Measurements from ENCODE around the gene RHOT2. TPM values are rescaled to one million over a fixed set of nuclear protein-coding genes. Genes with fewer than 3 reads are reported as not detected.

The RHOT2 gene
- total RNA-seq, 1 donor from 2014 or later = 93.2 TPM

DNA sequence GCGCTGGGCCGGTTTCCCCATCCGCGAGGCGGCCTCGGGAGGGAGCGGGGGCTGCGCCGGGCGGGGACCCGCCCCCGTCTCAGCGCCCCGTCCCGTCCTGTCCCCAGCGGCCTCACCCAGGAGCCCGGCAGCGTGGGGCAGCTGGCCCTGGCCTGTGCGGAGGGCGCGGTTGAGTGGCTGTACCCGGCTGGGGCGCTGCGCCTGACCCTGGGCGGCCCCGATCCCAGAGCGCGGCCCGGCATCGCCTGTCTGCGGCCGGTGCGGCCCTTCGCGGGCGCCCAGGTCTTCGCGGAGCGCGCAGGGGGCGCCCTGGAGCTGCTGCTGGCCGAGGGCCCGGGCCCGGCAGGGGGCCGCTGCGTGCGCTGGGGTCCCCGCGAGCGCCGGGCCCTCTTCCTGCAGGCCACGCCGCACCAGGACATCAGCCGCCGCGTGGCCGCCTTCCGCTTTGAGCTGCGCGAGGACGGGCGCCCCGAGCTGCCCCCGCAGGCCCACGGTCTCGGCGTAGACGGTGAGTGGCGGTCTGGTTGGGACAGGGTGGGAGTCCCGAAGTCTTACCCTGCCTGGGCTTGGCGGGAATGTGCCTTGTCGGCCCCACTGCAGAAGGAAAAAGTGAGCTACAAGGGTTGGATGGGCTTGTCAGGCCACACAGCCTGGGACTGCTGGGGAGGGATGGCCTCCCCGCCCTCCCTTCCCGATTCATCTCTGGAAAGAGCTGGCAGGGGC lies 47.7 kb downstream of the RHOT2 start:
- H4K20me1 ChIP-seq (ENCODE audit: insufficient read depth, low read length) = peaks cover 37% of the 10 kb centered on the region
- H3K36me3 ChIP-seq (ENCODE audit: insufficient read depth, low read length) = no peaks in the 10 kb centered on the region
- H3K4me3 ChIP-seq (ENCODE audit: insufficient read depth, low read depth, low read length) = peak overlapping the region; percentile 54
- Mint-ChIP-seq H3K27ac (ENCODE audit: unreplicated experiment) (no peak overlapping the region), H3K27me3 (ENCODE audit: low read depth, unreplicated experiment) (no peaks in the 10 kb centered on the region), H3K4me1 (ENCODE audit: low read depth, unreplicated experiment) (peaks cover 7% of the 10 kb centered on the region), H3K4me3 (ENCODE audit: unreplicated experiment) (peak overlapping the region; percentile 80), H3K9me3 (ENCODE audit: unreplicated experiment) (no peaks in the 10 kb centered on the region), H3K36me3 (ENCODE audit: low read depth, unreplicated experiment) (no peaks in the 10 kb centered on the region)
- no peaks in the 10 kb centered on the region for H3K27me3 ChIP-seq (ENCODE audit: insufficient read depth, low read length)
- peak overlapping the region; percentile 60 for H2AFZ ChIP-seq (ENCODE audit: low read depth, low read length)
- H3K9me3 ChIP-seq (ENCODE audit: insufficient read depth, low read depth, low read length) = no peaks in the 10 kb centered on the region
- peak overlapping the region; percentile 90 for H3K4me2 ChIP-seq (ENCODE audit: low read length)
- peaks cover 7% of the 10 kb centered on the region for H3K79me2 ChIP-seq (ENCODE audit: insufficient read depth, low read length)
- peaks cover 29% of the 10 kb centered on the region for H3K4me1 ChIP-seq (ENCODE audit: insufficient read depth, low read length)
- TF ChIP-seq EZH2 (IDR thresholded peaks at IDR 0.05; ENCODE audit: insufficient read depth, low read length) = no peak
- TF ChIP-seq, protein P1, sequence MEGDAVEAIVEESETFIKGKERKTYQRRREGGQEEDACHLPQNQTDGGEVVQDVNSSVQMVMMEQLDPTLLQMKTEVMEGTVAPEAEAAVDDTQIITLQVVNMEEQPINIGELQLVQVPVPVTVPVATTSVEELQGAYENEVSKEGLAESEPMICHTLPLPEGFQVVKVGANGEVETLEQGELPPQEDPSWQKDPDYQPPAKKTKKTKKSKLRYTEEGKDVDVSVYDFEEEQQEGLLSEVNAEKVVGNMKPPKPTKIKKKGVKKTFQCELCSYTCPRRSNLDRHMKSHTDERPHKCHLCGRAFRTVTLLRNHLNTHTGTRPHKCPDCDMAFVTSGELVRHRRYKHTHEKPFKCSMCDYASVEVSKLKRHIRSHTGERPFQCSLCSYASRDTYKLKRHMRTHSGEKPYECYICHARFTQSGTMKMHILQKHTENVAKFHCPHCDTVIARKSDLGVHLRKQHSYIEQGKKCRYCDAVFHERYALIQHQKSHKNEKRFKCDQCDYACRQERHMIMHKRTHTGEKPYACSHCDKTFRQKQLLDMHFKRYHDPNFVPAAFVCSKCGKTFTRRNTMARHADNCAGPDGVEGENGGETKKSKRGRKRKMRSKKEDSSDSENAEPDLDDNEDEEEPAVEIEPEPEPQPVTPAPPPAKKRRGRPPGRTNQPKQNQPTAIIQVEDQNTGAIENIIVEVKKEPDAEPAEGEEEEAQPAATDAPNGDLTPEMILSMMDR (IDR thresholded peaks at IDR 0.05; ENCODE audit: insufficient read depth, low read depth, low read length) = no peak
- peak overlapping the region; percentile 52 for H3K9ac ChIP-seq (ENCODE audit: low read length)
- FAIRE-seq (no peak), DNase-seq (ENCODE audit: low read depth) (no peak)
- no peak overlapping the region for H3K27ac ChIP-seq (ENCODE audit: low read depth, low read length)

DNA sequence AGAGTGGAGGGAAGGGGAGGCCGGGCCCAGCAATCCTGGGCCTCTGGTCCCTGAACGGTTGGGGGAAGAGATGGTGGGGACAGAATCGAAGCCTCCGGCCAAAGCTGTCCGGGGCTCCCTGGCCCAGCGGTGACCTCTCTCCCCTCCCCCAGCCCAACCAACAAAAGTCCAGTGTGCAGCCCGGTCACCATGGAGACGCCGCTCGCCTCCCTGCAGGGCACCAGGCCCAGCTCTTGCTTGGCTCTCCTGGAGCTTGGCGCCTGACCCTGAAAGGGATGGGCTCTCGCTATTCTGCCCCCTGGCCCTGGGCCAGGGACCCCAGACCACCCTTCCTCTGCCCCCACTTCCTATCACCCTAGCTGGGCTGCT lies 48.3 kb downstream of the RHOT2 start:
- H3K4me3 ChIP-seq (ENCODE audit: insufficient read depth, low read depth, low read length) = peak overlapping the region; percentile 54
- no peak overlapping the region for H3K27ac Mint-ChIP-seq (ENCODE audit: unreplicated experiment)
- no peak for FAIRE-seq
- peak overlapping the region; percentile 90 for H3K4me2 ChIP-seq (ENCODE audit: low read length)
- H3K4me1 ChIP-seq (ENCODE audit: insufficient read depth, low read length) = peaks cover 29% of the 10 kb centered on the region
- peaks cover 7% of the 10 kb centered on the region for H3K79me2 ChIP-seq (ENCODE audit: insufficient read depth, low read length)
- no peaks in the 10 kb centered on the region for H3K27me3 ChIP-seq (ENCODE audit: insufficient read depth, low read length)
- no peaks in the 10 kb centered on the region for H3K9me3 Mint-ChIP-seq (ENCODE audit: unreplicated experiment)
- peaks cover 37% of the 10 kb centered on the region for H4K20me1 ChIP-seq (ENCODE audit: insufficient read depth, low read length)
- no peaks in the 10 kb centered on the region for H3K36me3 Mint-ChIP-seq (ENCODE audit: low read depth, unreplicated experiment)
- H3K4me1 Mint-ChIP-seq (ENCODE audit: low read depth, unreplicated experiment) = peaks cover 6% of the 10 kb centered on the region
- no peaks in the 10 kb centered on the region for H3K27me3 Mint-ChIP-seq (ENCODE audit: low read depth, unreplicated experiment)
- H3K36me3 ChIP-seq (ENCODE audit: insufficient read depth, low read length) = no peaks in the 10 kb centered on the region
- TF ChIP-seq EZH2 (IDR thresholded peaks at IDR 0.05; ENCODE audit: insufficient read depth, low read length) = no peak
- TF ChIP-seq, protein P1 (IDR thresholded peaks at IDR 0.05; ENCODE audit: insufficient read depth, low read depth, low read length) = no peak
- peak overlapping the region; percentile 52 for H3K9ac ChIP-seq (ENCODE audit: low read length)
- H3K27ac ChIP-seq (ENCODE audit: low read depth, low read length) = no peak overlapping the region
- H2AFZ ChIP-seq (ENCODE audit: low read depth, low read length) = peak overlapping the region; percentile 60
- DNase-seq (ENCODE audit: low read depth) = peak; percentile 29
- no peaks in the 10 kb centered on the region for H3K9me3 ChIP-seq (ENCODE audit: insufficient read depth, low read depth, low read length)
- peak overlapping the region; percentile 80 for H3K4me3 Mint-ChIP-seq (ENCODE audit: unreplicated experiment)

DNA sequence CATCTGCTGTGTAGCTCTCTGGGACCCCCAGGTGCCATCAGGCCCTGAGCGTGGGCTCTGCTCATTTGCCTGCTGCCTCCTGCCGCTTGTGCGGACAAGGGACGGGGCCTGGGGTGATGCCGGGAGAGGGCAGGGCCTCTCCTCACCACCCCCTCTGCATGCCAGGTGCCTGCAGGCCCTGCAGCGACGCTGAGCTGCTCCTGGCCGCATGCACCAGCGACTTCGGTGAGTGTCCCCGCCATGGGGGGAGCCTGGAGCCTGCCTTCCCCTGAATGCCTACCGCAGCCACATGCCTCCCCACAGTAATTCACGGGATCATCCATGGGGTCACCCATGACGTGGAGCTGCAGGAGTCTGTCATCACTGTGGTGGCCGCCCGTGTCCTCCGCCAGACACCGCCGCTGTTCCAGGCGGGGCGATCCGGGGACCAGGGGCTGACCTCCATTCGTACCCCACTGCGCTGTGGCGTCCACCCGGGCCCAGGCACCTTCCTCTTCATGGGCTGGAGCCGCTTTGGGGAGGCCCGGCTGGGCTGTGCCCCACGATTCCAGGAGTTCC lies 48.9 kb downstream of the RHOT2 start:
- Mint-ChIP-seq H3K27ac (ENCODE audit: unreplicated experiment) (no peak overlapping the region), H3K9me3 (ENCODE audit: unreplicated experiment) (no peaks in the 10 kb centered on the region), H3K36me3 (ENCODE audit: low read depth, unreplicated experiment) (no peaks in the 10 kb centered on the region), H3K4me1 (ENCODE audit: low read depth, unreplicated experiment) (peaks cover 5% of the 10 kb centered on the region), H3K27me3 (ENCODE audit: low read depth, unreplicated experiment) (no peaks in the 10 kb centered on the region), H3K4me3 (ENCODE audit: unreplicated experiment) (peak overlapping the region; percentile 80)
- Histone ChIP-seq H3K36me3 (ENCODE audit: insufficient read depth, low read length) (no peaks in the 10 kb centered on the region), H3K4me1 (ENCODE audit: insufficient read depth, low read length) (peaks cover 35% of the 10 kb centered on the region), H3K4me2 (ENCODE audit: low read length) (peak overlapping the region; percentile 90), H4K20me1 (ENCODE audit: insufficient read depth, low read length) (peaks cover 41% of the 10 kb centered on the region), H3K9ac (ENCODE audit: low read length) (no peak overlapping the region), H2AFZ (ENCODE audit: low read depth, low read length) (no peak overlapping the region), H3K27me3 (ENCODE audit: insufficient read depth, low read length) (no peaks in the 10 kb centered on the region), H3K9me3 (ENCODE audit: insufficient read depth, low read depth, low read length) (no peaks in the 10 kb centered on the region), H3K4me3 (ENCODE audit: insufficient read depth, low read depth, low read length) (no peak overlapping the region), H3K27ac (ENCODE audit: low read depth, low read length) (no peak overlapping the region), H3K79me2 (ENCODE audit: insufficient read depth, low read length) (peaks cover 7% of the 10 kb centered on the region)
- TF ChIP-seq, protein P1 (IDR thresholded peaks at IDR 0.05; ENCODE audit: insufficient read depth, low read depth, low read length) = no peak
- TF ChIP-seq EZH2 (IDR thresholded peaks at IDR 0.05; ENCODE audit: insufficient read depth, low read length) = no peak
- DNase-seq (ENCODE audit: low read depth) = no peak
- FAIRE-seq = no peak
